Body of pancreas (tissue), 4 donors: ENCODE measurements around the gene THAP2. TPM values are rescaled to one million over a fixed set of nuclear protein-coding genes. Genes with fewer than 3 reads are reported as not detected.
A peak's percentile ranks its signal among the peaks of the same experiment; 100 is the strongest.
"Not testable (repeated sequence)": the region's sequence is repeated elsewhere in the genome, so short reads cannot be mapped to it uniquely, and the experiment has no call there.

Source experiments
- ATAC-seq: fragments of 150-250 bp; one replicate; pipeline ENCODE4 v1.9.1; 2016
- DNase-seq, 4 donors: peaks; one replicate each; pipeline ENCODE4 v3.0.0-alpha.2; 2019
- H3K27ac ChIP-seq, 4 donors: fragments of 200-600 bp; sonication (generic); 1 replicate in 3 of 4; 2 replicates in 1 of 4; pipeline versions ENCODE4 v1.5.1 to v1.6.1; 2016 to 2019; ENCODE audit warnings: mild to moderate bottlenecking in 1 of 4, mixed read lengths in 1 of 4, moderate library complexity in 1 of 4
- H3K27me3 ChIP-seq, 2 donors: fragments of 200-600 bp; sonication (generic); one replicate each; pipeline ENCODE4 v1.6.0; 2016; ENCODE audit warnings: mild to moderate bottlenecking in 1 of 2
- H3K36me3 ChIP-seq, 2 donors: fragments of 200-600 bp; sonication (generic); replicated peaks in 1 of 2; 2 replicates each; pipeline ENCODE4 v1.5.1; 2016; ENCODE audit warnings: low read depth in 2 of 2; ENCODE audit not compliant: insufficient read depth in 1 of 2
- H3K4me1 ChIP-seq: fragments of 200-600 bp; sonication (generic); one replicate; pipeline ENCODE4 v1.6.0; 2016
- H3K4me3 ChIP-seq, 2 donors: fragments of 200-600 bp; sonication (generic); 1 replicate in 1 of 2; 2 replicates in 1 of 2; pipeline ENCODE4 v1.5.1; 2016 to 2019
- H3K9me3 ChIP-seq, 3 donors: fragments of 200-600 bp; sonication (generic); 1 replicate in 2 of 3; 2 replicates in 1 of 3; pipeline ENCODE4 v1.5.1; 2016
- CTCF ChIP-seq, 7 experiments: fragments of 450-650 bp in 4 of 7; fragments of 200-600 bp in 3 of 7; sonication (generic) in 3 of 7; IDR thresholded peaks; one replicate each; pipeline ENCODE4 v1.5.1; 2016 to 2019; ENCODE audit warnings: antibody characterized with exemption in 7 of 7
- POLR2A ChIP-seq, 3 donors: fragments of 450-650 bp; IDR thresholded peaks; one replicate each; pipeline ENCODE4 v1.6.1; 2016; ENCODE audit warnings: antibody characterized with exemption in 3 of 3, mild to moderate bottlenecking in 2 of 3
- WGBS, 2 donors: methylation state at CpG; one replicate each; pipeline ENCODE4 v1.1.5; 2017; 5-methylcytosine and 5-hydroxymethylcytosine counted together
- intact Hi-C: fragments of 100-400 bp; cut with DNase I; formaldehyde crosslinking; loops from one replicate; pipeline ENCODE4 v1.15.1; 2023
- total RNA-seq, 2 donors: library from RNA; depleted of rRNA; stranded (reverse); fragments of >200 nt; gene quantifications; one replicate each; pipeline ENCODE4 v1.1.0, GENCODE V29; 2016

Gene THAP2
- total RNA-seq, 2 donors from 2014 or later: 0.99 to 15.0 TPM

DNA sequence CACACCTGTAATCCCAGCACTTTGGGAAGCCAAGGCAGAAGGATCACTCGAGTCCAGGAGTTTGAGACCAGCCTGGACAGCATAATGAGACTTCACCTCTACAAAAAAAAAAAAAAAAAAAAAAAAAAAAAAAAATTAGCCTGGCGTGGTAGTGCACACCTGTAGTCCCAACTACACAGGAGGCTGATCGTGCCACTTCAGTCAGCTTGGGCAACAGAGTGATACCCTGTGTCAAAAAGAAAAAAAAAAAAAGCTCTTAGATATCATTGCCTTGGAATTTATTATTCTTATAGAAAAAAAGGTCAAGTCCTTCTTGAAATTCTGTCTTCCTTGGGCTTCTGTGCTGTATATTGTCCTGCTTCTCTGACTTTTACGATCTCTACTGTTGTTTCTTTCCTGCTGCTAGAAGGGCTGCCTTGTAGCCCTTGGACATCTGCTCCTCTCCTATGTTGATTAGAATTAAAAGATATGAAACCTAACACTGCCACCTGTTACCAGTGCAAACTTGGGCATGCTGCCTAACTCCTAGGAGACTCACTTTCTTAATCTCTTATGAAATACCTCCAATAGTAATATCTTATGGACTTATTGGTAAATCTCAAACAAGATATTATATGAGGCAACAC lies 27.5 kb downstream of the THAP2 start:
- TF ChIP-seq POLR2A (IDR thresholded peaks at IDR 0.05) (no peak), CTCF (IDR thresholded peaks at IDR 0.05) (no peak)
- H3K4me1 ChIP-seq: peaks cover 42% of the 10 kb centered on the region
- no peaks in the 10 kb centered on the region for H3K27me3 ChIP-seq
- DNase-seq: peak; percentile 50 to 79 (median 62)
- no peaks in the 10 kb centered on the region for H3K36me3 ChIP-seq
- no peak overlapping the region for H3K4me3 ChIP-seq
- peak; percentile 76 for ATAC-seq
- WGBS, 2 donors: 36 to 37% methylated on average over 4 of the region's 4 CpGs
- intact Hi-C loops: no loop called here
- H3K9me3 ChIP-seq: no peaks in the 10 kb centered on the region
- H3K27ac ChIP-seq: peak overlapping the region in 3 of 4 donors; percentile 36 to 76 (median 56)

GRCh38 chr12:71693126-71693525 lies 29.0 kb downstream of the THAP2 start:
- H3K4me3 ChIP-seq: no peak overlapping the region
- H3K9me3 ChIP-seq: no peaks in the 10 kb centered on the region
- DNase-seq (no peak), ATAC-seq (no peak)
- WGBS, 2 donors: 96 to 99% methylated on average over 7 of the region's 7 CpGs
- peaks cover 30% of the 10 kb centered on the region for H3K4me1 ChIP-seq
- no peaks in the 10 kb centered on the region for H3K27me3 ChIP-seq
- H3K36me3 ChIP-seq: no peaks in the 10 kb centered on the region
- TF ChIP-seq POLR2A (IDR thresholded peaks at IDR 0.05) (no peak), CTCF (IDR thresholded peaks at IDR 0.05) (no peak)
- no peak overlapping the region for H3K27ac ChIP-seq
- intact Hi-C loops: no loop called here

GRCh38 chr12:71693651-71694050 lies 29.6 kb downstream of the THAP2 start:
- H3K9me3 ChIP-seq, H3K27me3 ChIP-seq, DNase-seq, H3K27ac ChIP-seq, H3K4me3 ChIP-seq, intact Hi-C loops, H3K36me3 ChIP-seq, ATAC-seq: not testable (repeated sequence)
- peaks cover 25% of the 10 kb centered on the region for H3K4me1 ChIP-seq
- WGBS, 2 donors: 93 to 95% methylated on average over 5 of the region's 5 CpGs

- intact Hi-C loops: no loop called here
- WGBS, 2 donors: 94 to 100% methylated on average over 1 of the region's 1 CpG
- DNase-seq (peak in 1 of 4 donors; percentile 33), ATAC-seq (peak; percentile 39)
- TF ChIP-seq POLR2A (IDR thresholded peaks at IDR 0.05) (no peak), CTCF (IDR thresholded peaks at IDR 0.05) (no peak)
- no peaks in the 10 kb centered on the region for H3K27me3 ChIP-seq
- no peak overlapping the region for H3K4me3 ChIP-seq
- H3K9me3 ChIP-seq: no peaks in the 10 kb centered on the region
- H3K27ac ChIP-seq: peak overlapping the region in 2 of 4 donors; percentile 14 to 16
- peaks cover 19% of the 10 kb centered on the region for H3K4me1 ChIP-seq
- H3K36me3 ChIP-seq: peaks cover 3 to 5% of the 10 kb centered on the region in 2 donors
These were observed 30.2 kb downstream of the THAP2 start for GRCh38 chr12:71694099-71694820.

- TF ChIP-seq CTCF (IDR thresholded peaks at IDR 0.05): no peak
- TF ChIP-seq POLR2A (IDR thresholded peaks at IDR 0.05): no peak
- peaks cover 4 to 5% of the 10 kb centered on the region in 2 donors for H3K36me3 ChIP-seq
- no peaks in the 10 kb centered on the region for H3K27me3 ChIP-seq
- peaks cover 12% of the 10 kb centered on the region for H3K4me1 ChIP-seq
- no peaks in the 10 kb centered on the region for H3K9me3 ChIP-seq
- H3K27ac ChIP-seq: no peak overlapping the region
- DNase-seq (no peak), ATAC-seq (no peak)
- no peak overlapping the region for H3K4me3 ChIP-seq
- 38 to 70% methylated on average over 1 of the region's 1 CpG for WGBS, 2 donors
- intact Hi-C loops: no loop called here
These were observed 31.7 kb downstream of the THAP2 start for GRCh38 chr12:71695782-71696181.

- H3K27me3 ChIP-seq, DNase-seq, H3K36me3 ChIP-seq, ATAC-seq, H3K4me3 ChIP-seq, H3K27ac ChIP-seq, H3K9me3 ChIP-seq, intact Hi-C loops, H3K4me1 ChIP-seq: not testable (repeated sequence)
- 92 to 93% methylated on average over 8 of the region's 8 CpGs for WGBS, 2 donors
These were observed 38.1 kb downstream of the THAP2 start for GRCh38 chr12:71702181-71702580.
